WTC11 (cell line): Measurements from ENCODE around the gene PUS7L. TPM values are rescaled to one million over a fixed set of nuclear protein-coding genes. Genes with fewer than 3 reads are reported as not detected.

Experiments used
- ATAC-seq: fragments of 200-7000 bp; cut with Tn5 transposase; 2 replicates; pipeline ENCODE4 v1.10.0; 2021; ENCODE audit warnings: mild to moderate bottlenecking, moderate library complexity
- Bru-seq: library from RNA; stranded (reverse); fragments of 400-500 nt; gene quantifications from one replicate; lab custom pipeline; 2021; lab: Mats Ljungman, UMichigan
- CTCF ChIA-PET: fragments of 300-600 bp; sonication (Branson Sonifier 250); formaldehyde crosslinking; loops from one replicate; lab custom pipeline; 2021; ENCODE audit warnings: antibody characterized with exemption; lab: Charles Lee
- POLR2A ChIA-PET: fragments of 350-600 bp; sonication (Branson Sonifier 250); formaldehyde crosslinking; loops from one replicate; lab custom pipeline; 2021; ENCODE audit warnings: antibody characterized with exemption; lab: Charles Lee
- DNase-seq: peaks from one replicate; pipeline ENCODE4 v3.0.0; 2021; ENCODE audit warnings: low spot score
- H3K27ac Mint-ChIP-seq: 2 replicates; pipeline ENCODE4 v1.8.0; 2021; ENCODE audit warnings: mixed read lengths
- H3K27me3 Mint-ChIP-seq: 2 replicates; pipeline ENCODE4 v1.8.0; 2021; ENCODE audit warnings: low read depth, mild to moderate bottlenecking, moderate library complexity, mixed read lengths
- H3K36me3 Mint-ChIP-seq: 2 replicates; pipeline ENCODE4 v1.8.0; 2021; ENCODE audit warnings: mixed read lengths
- H3K4me1 Mint-ChIP-seq: 2 replicates; pipeline ENCODE4 v1.8.0; 2022; ENCODE audit warnings: mixed read lengths
- H3K4me3 Mint-ChIP-seq: 2 replicates; pipeline ENCODE4 v1.8.0; 2021; ENCODE audit warnings: mild to moderate bottlenecking, moderate library complexity, mixed read lengths
- H3K9me3 Mint-ChIP-seq: 2 replicates; pipeline ENCODE4 v1.8.0; 2021; ENCODE audit warnings: mixed read lengths
- CDX4 ChIP-seq: fragments of 250-450 bp; sonication (Bioruptor Pico); IDR thresholded peaks from 2 replicates; pipeline ENCODE4 v1.9.0; 2021; ENCODE audit warnings: moderate library complexity, mild to moderate bottlenecking, inconsistent platforms, borderline replicate concordance
- CREM ChIP-seq: sonication (generic); formaldehyde crosslinking; IDR thresholded peaks from 2 replicates; pipeline ENCODE4 v1.8.1; 2022; ENCODE audit warnings: mild to moderate bottlenecking, missing genetic modification reagents, moderate library complexity
- ELF4 ChIP-seq: sonication (generic); formaldehyde crosslinking; IDR thresholded peaks from 2 replicates; pipeline ENCODE4 v1.8.1; 2022; ENCODE audit warnings: low read depth, mild to moderate bottlenecking, moderate library complexity, missing genetic modification reagents
- FOXJ3 ChIP-seq: sonication (generic); formaldehyde crosslinking; IDR thresholded peaks from 2 replicates; pipeline ENCODE4 v1.9.0; 2021; ENCODE audit warnings: missing genetic modification reagents, mild to moderate bottlenecking, borderline replicate concordance
- FOXK1 ChIP-seq: sonication (generic); formaldehyde crosslinking; IDR thresholded peaks from 2 replicates; pipeline ENCODE4 v1.8.0; 2022; ENCODE audit warnings: mild to moderate bottlenecking, moderate library complexity, missing genetic modification reagents
- GABPB1 ChIP-seq: sonication (generic); formaldehyde crosslinking; IDR thresholded peaks from 2 replicates; pipeline ENCODE4 v1.8.1; 2023; ENCODE audit warnings: mild to moderate bottlenecking, missing genetic modification reagents
- HMGA2 ChIP-seq: fragments of 250-450 bp; sonication (Bioruptor Pico); IDR thresholded peaks from 2 replicates; pipeline ENCODE4 v1.4.0; 2021; ENCODE audit warnings: mild to moderate bottlenecking, moderate library complexity
- IRF1 ChIP-seq: sonication (generic); formaldehyde crosslinking; IDR thresholded peaks from 2 replicates; pipeline ENCODE4 v1.8.0; 2023; ENCODE audit warnings: missing genetic modification reagents
- KAT7 ChIP-seq: sonication (generic); formaldehyde crosslinking; IDR thresholded peaks from 2 replicates; pipeline ENCODE4 v1.8.1; 2023; ENCODE audit warnings: missing genetic modification reagents, mild to moderate bottlenecking, borderline replicate concordance
- MLX ChIP-seq: sonication (generic); formaldehyde crosslinking; IDR thresholded peaks from 2 replicates; pipeline ENCODE4 v1.8.1; 2023; ENCODE audit warnings: mild to moderate bottlenecking, missing genetic modification reagents, moderate library complexity
- OVOL2 ChIP-seq: fragments of 250-450 bp; sonication (Bioruptor Pico); IDR thresholded peaks from 2 replicates; pipeline ENCODE4 v1.9.0; 2021; ENCODE audit warnings: mild to moderate bottlenecking, borderline replicate concordance
- PREB ChIP-seq: sonication (generic); formaldehyde crosslinking; IDR thresholded peaks from 2 replicates; pipeline ENCODE4 v1.8.1; 2022; ENCODE audit warnings: mild to moderate bottlenecking, missing genetic modification reagents, moderate library complexity, borderline replicate concordance
- PRRX2 ChIP-seq: fragments of 250-450 bp; sonication (Bioruptor Pico); IDR thresholded peaks from 2 replicates; pipeline ENCODE4 v1.8.0; 2021; ENCODE audit warnings: mild to moderate bottlenecking
- SMAD3 ChIP-seq: sonication (generic); formaldehyde crosslinking; IDR thresholded peaks from 2 replicates; pipeline ENCODE4 v1.8.0; 2022; ENCODE audit warnings: missing genetic modification reagents, mild to moderate bottlenecking, borderline replicate concordance
- ZNF232 ChIP-seq: sonication (generic); formaldehyde crosslinking; IDR thresholded peaks from 2 replicates; pipeline ENCODE4 v1.8.0; 2022; ENCODE audit warnings: mild to moderate bottlenecking, missing genetic modification reagents
- ZNF317 ChIP-seq: sonication (generic); formaldehyde crosslinking; IDR thresholded peaks from 2 replicates; pipeline ENCODE4 v1.8.1; 2023; ENCODE audit warnings: low read depth, mild to moderate bottlenecking, moderate library complexity, missing genetic modification reagents, borderline replicate concordance
- ZNF423 ChIP-seq: fragments of 250-450 bp; sonication (Bioruptor Pico); IDR thresholded peaks from 2 replicates; pipeline ENCODE4 v2.1.2; 2022; ENCODE audit warnings: mild to moderate bottlenecking, moderate library complexity
- long read RNA-seq, 3 experiments: library from RNA in 1 of 3; library from capped mRNA in 1 of 3; library from polyadenylated mRNA in 1 of 3; unstranded in 2 of 3; stranded (forward) in 1 of 3; transcript quantifications; one replicate each; pipeline ENCODE4 v2.0.0, GENCODE V29; 2021
- total RNA-seq: library from RNA; stranded (reverse); gene quantifications from 3 replicates; pipeline ENCODE4 v1.2.3, GENCODE V29; 2021
- TF ChIP-seq, protein P1 (sequence below): sonication (generic); formaldehyde crosslinking; IDR thresholded peaks from 2 replicates; pipeline ENCODE4 v1.8.0; 2022; ENCODE audit warnings: mild to moderate bottlenecking, missing genetic modification reagents
- TF ChIP-seq, protein P2 (sequence below): sonication (generic); formaldehyde crosslinking; IDR thresholded peaks from 2 replicates; pipeline ENCODE4 v1.8.1; 2022; ENCODE audit warnings: mild to moderate bottlenecking, moderate library complexity, missing genetic modification reagents
- TF ChIP-seq, protein P3 (sequence below): fragments of 250-450 bp; sonication (Bioruptor Pico); IDR thresholded peaks from 2 replicates; pipeline ENCODE4 v1.9.0; 2021; ENCODE audit warnings: mild to moderate bottlenecking
- TF ChIP-seq, protein P4 (sequence below): fragments of 250-450 bp; sonication (Bioruptor Pico); IDR thresholded peaks from 2 replicates; pipeline ENCODE4 v1.9.0; 2021; ENCODE audit warnings: mild to moderate bottlenecking
- TF ChIP-seq, protein P5 (sequence below): sonication (generic); formaldehyde crosslinking; IDR thresholded peaks from 2 replicates; pipeline ENCODE4 v1.8.0; 2022; ENCODE audit warnings: missing genetic modification reagents

PUS7L gene
- total RNA-seq (16.0 to 20.7 TPM (median 16.4 TPM) in 3 replicates), Bru-seq, nascent RNA (percentile 86 among the genes with signal in this experiment)
- long read RNA-seq, experiment 1, full-length matches to known transcripts: 32 of 66 reads
- long read RNA-seq, experiment 1, partial matches to known transcripts: 6 of 66 reads
- long read RNA-seq, experiment 1, other reads (novel, unspliced or antisense): 28 of 66 reads
- long read RNA-seq, experiment 2, full-length matches to known transcripts: 1 of 25 reads
- long read RNA-seq, experiment 2, partial matches to known transcripts: 3 of 25 reads
- long read RNA-seq, experiment 2, other reads (novel, unspliced or antisense): 21 of 25 reads
- long read RNA-seq, experiment 3, full-length matches to known transcripts: 4 of 8 reads
- long read RNA-seq, experiment 3, partial matches to known transcripts: 3 of 8 reads
- long read RNA-seq, experiment 3, other reads (novel, unspliced or antisense): 1 of 8 reads

GRCh38 chr12:43758728-43759563, at the start of gene PUS7L, which contains the start of gene IRAK4:
PUS7L (minus strand) TSS chr12:43758790; CDS start chr12:43755245, 3,545 bp downstream.
IRAK4 (plus strand) TSS chr12:43758951; CDS start chr12:43768112, 9,161 bp downstream.
- peak; percentile 92 for ATAC-seq
- Mint-ChIP-seq H3K27me3 (no peaks in the 10 kb centered on the region), H3K4me3 (peak within 1 kb of the TSS; percentile 87), H3K36me3 (peaks cover 12% of the 10 kb centered on the region), H3K9me3 (no peaks in the 10 kb centered on the region), H3K4me1 (peaks cover 42% of the 10 kb centered on the region), H3K27ac (peak within 1 kb of the TSS; percentile 95)
- CTCF ChIA-PET: interaction anchor here (0.8 to 2.6 kb wide), 6 partner anchors 18 to 123 kb away, joined by 3 to 13 read pairs (median 4); partner anchors contain the start of gene TWF1
- POLR2A ChIA-PET: interaction anchor here (1.1 to 2.2 kb wide), 2 partner anchors 47 to 207 kb away, joined by 4 to 9 read pairs; partner anchors contain the start of genes ADAMTS20 and TWF1
- peak; percentile 92 for DNase-seq
- TF ChIP-seq ZNF317 (CRISPR knock-in tag) (no peak), CDX4 (CRISPR knock-in tag) (no peak), ZNF232 (CRISPR knock-in tag) (no peak), FOXK1 (CRISPR knock-in tag) (no peak), OVOL2 (CRISPR knock-in tag) (no peak), ZNF423 (CRISPR knock-in tag) (no peak), KAT7 (CRISPR knock-in tag) (no peak), PREB (CRISPR knock-in tag) (no peak), ELF4 (CRISPR knock-in tag) (no peak), FOXJ3 (CRISPR knock-in tag) (no peak), CREM (peak; percentile 75; the same call in 1 of the 2 replicates), HMGA2 (no peak), MLX (CRISPR knock-in tag) (no peak), PRRX2 (CRISPR knock-in tag) (no peak), GABPB1 (0 out of 2 replicates have a peak, but pooled peaks have one; percentile 16), IRF1 (CRISPR knock-in tag) (no peak), SMAD3 (CRISPR knock-in tag) (no peak)
- TF ChIP-seq, protein P1, sequence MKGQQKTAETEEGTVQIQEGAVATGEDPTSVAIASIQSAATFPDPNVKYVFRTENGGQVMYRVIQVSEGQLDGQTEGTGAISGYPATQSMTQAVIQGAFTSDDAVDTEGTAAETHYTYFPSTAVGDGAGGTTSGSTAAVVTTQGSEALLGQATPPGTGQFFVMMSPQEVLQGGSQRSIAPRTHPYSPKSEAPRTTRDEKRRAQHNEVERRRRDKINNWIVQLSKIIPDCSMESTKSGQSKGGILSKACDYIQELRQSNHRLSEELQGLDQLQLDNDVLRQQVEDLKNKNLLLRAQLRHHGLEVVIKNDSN (CRISPR knock-in tag): 0 out of 2 replicates have a peak, but pooled peaks have one; percentile 25
- TF ChIP-seq, protein P2, sequence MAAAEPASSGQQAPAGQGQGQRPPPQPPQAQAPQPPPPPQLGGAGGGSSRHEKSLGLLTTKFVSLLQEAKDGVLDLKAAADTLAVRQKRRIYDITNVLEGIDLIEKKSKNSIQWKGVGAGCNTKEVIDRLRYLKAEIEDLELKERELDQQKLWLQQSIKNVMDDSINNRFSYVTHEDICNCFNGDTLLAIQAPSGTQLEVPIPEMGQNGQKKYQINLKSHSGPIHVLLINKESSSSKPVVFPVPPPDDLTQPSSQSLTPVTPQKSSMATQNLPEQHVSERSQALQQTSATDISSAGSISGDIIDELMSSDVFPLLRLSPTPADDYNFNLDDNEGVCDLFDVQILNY (CRISPR knock-in tag): peak; percentile 64; the same call in 1 of the 2 replicates
- TF ChIP-seq, protein P3, sequence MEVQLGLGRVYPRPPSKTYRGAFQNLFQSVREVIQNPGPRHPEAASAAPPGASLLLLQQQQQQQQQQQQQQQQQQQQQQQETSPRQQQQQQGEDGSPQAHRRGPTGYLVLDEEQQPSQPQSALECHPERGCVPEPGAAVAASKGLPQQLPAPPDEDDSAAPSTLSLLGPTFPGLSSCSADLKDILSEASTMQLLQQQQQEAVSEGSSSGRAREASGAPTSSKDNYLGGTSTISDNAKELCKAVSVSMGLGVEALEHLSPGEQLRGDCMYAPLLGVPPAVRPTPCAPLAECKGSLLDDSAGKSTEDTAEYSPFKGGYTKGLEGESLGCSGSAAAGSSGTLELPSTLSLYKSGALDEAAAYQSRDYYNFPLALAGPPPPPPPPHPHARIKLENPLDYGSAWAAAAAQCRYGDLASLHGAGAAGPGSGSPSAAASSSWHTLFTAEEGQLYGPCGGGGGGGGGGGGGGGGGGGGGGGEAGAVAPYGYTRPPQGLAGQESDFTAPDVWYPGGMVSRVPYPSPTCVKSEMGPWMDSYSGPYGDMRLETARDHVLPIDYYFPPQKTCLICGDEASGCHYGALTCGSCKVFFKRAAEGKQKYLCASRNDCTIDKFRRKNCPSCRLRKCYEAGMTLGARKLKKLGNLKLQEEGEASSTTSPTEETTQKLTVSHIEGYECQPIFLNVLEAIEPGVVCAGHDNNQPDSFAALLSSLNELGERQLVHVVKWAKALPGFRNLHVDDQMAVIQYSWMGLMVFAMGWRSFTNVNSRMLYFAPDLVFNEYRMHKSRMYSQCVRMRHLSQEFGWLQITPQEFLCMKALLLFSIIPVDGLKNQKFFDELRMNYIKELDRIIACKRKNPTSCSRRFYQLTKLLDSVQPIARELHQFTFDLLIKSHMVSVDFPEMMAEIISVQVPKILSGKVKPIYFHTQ: no peak
- TF ChIP-seq, protein P4, sequence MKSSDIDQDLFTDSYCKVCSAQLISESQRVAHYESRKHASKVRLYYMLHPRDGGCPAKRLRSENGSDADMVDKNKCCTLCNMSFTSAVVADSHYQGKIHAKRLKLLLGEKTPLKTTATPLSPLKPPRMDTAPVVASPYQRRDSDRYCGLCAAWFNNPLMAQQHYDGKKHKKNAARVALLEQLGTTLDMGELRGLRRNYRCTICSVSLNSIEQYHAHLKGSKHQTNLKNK: no peak
- TF ChIP-seq, protein P5, sequence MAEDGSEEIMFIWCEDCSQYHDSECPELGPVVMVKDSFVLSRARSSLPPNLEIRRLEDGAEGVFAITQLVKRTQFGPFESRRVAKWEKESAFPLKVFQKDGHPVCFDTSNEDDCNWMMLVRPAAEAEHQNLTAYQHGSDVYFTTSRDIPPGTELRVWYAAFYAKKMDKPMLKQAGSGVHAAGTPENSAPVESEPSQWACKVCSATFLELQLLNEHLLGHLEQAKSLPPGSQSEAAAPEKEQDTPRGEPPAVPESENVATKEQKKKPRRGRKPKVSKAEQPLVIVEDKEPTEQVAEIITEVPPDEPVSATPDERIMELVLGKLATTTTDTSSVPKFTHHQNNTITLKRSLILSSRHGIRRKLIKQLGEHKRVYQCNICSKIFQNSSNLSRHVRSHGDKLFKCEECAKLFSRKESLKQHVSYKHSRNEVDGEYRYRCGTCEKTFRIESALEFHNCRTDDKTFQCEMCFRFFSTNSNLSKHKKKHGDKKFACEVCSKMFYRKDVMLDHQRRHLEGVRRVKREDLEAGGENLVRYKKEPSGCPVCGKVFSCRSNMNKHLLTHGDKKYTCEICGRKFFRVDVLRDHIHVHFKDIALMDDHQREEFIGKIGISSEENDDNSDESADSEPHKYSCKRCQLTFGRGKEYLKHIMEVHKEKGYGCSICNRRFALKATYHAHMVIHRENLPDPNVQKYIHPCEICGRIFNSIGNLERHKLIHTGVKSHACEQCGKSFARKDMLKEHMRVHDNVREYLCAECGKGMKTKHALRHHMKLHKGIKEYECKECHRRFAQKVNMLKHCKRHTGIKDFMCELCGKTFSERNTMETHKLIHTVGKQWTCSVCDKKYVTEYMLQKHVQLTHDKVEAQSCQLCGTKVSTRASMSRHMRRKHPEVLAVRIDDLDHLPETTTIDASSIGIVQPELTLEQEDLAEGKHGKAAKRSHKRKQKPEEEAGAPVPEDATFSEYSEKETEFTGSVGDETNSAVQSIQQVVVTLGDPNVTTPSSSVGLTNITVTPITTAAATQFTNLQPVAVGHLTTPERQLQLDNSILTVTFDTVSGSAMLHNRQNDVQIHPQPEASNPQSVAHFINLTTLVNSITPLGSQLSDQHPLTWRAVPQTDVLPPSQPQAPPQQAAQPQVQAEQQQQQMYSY (CRISPR knock-in tag): no peak
